Activated T-cell treated with anti-CD3 and anti-CD28 coated beads for 4 hours (primary cell): ENCODE data around the gene IGF1R.

Source experiments
- DNase-seq: peaks from one replicate; pipeline ENCODE4 v3.0.0-alpha.2; 2020

Gene IGF1R

DNA sequence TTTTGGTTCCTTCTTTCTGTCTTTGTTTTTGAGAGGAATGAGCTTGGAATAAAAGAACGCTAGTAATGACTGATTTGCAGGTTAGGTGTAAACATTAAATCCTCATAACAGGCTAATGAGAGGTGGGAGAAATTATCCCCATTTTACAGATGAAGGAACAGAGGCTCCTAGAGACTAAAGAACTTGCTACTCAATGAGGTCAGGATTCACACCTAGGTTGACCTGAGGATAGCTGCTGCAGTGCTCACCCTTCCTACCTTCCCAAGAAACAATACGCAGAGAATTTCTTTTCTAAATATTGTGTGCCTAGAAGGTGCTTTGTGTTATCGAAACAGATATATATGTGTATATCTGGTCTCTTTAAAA is 106.3 kb downstream of the IGF1R start:
- no peak for DNase-seq

DNA sequence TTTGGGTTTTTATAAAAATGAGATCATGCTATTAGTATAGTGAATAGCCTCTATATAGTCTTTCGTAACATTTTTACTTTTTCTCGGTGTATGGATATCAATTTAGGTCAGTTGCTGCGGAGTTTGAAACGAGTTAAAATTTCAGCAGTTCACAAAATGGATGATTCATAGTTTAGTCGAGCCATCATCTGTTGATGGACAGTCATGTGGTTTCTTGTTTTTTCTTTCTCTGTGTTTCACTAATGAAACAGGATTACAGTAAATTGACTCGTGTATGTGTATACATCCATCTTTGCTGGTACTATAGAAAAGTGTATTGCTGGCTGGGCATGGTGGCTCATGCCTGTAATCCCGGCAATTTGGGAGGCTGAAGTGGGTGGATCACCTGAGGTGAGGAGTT is 106.8 kb downstream of the IGF1R start:
- no peak for DNase-seq

DNA sequence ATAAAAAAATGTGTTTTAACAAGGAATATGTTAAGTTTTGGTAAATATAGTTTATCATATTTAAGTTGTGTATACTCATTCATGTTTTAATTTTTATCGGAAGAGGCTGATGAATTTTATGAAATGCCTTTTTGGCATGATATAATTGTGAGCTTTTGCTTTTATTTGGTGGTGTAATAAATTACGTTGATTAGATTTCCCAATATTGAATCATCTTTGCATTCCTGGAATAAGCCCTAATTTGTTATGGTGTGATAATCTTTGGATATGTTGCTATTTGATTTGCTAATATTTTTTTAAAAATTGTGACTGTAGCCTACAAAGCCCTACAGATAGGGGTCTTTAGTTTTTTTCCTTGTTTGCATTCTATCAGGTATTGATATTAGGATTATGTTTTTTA is 107.4 kb downstream of the IGF1R start:
- no peak for DNase-seq

DNA sequence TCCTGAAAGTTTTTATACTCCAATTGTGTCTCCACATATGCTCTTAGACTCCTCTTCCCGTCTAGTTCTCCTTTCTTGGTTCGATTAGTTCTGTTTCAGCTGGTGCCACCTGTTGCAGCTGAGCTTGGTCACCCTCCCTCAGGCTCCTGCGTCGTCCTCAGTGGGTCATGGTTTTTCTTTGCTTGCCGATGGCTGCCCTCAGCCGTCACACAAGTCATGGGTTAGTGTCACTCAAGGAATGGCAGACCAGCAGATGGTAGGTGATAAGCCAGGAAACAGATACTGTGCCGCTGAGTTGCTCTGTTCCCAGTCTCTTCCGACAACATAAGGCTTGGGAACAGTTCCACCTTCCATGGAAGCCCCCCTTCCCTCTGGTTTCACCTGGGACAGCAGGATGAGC is 109.9 kb downstream of the IGF1R start:
- no peak for DNase-seq

DNA sequence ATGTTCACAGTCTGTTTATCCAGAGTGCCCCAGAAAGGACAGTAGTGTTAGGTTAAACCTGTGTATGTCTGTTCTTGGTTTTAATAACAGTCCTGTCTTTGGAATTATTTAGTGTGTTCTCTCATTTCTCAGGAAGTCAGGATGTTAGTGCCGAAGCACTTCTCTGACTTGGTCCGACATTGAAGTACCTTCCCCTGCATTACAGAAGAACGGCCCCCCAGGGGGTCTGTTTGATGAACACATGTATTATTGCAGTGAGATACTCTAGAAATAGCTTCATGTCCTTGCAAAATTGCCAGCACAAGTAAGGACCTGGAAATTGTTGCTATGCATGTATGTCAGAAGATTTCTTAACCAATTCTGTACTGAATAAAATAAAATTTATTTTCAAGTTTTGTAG is 110.9 kb downstream of the IGF1R start:
- DNase-seq, result no peak

DNA sequence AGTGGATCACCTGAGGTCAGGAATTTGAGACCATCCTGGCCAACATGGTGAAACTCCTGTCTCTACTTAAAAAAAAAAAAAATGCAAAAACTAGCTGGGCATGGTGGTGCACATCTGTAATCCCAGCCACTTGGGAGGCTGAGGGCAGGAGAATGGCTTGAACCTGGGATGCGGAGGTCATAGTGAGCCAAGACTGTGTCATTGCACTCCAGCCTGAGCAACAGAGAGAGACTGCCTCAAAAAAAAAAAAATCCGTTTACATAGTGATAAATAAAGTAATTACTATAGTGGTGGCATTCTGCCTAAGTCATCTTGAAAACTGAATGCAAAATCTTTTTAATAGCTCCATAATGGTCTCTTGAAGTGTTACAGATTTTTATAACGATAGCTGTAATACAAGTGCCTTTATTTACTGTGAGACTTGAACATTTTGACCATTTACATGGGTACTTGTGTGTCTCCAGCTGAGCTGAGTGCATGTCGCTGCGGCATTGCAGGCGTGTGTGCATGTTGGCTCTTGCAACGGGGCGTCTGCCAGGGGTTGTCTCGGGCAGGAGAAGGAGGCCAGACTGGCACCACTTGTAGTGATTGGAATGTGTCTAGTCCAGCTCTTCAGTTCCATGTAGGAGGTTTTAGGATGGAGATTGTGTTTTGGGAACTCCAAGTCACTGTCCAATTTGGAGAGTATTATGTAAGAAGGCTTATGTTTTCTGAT is 111.9 kb downstream of the IGF1R start:
- no peak for DNase-seq

DNA sequence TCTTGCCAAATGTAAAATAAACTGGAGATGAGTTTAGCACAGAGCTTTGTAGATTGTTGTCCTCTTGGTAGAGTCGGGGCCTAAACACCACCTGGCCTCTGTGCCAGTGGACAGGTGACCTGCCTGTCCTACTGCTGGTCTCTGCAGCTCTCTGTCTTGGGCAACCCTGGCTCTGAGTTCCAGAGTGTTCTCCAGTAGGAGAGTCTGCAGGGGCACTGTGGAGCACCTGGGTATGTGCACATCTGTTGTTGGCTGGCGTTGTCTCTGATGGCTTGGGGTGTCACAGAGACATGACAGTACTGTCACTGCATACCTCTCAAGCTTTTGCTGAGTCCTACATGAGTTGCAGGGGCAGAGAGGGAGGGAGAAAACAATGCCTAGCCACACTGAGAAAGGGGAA is 112.6 kb downstream of the IGF1R start:
- no peak for DNase-seq

DNA sequence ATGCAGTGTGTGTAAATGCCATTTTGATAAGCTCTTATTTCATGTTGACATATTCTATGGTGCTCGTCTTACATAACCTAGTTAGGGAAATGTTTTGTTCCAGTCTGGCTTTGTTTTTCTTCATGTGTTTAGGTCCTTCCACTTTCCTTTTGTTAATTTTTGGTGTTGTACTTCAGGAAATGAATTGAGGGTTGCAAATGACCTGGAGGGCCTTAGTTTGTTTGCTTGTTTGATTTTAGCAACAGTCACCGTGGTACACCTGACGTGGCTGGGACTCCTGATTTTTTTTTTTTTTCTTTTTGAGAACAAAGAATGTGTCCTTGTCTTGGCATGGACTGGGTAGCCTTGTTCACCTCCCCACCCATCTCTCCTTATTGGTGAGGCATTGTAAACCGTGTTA is 114.8 kb downstream of the IGF1R start:
- no peak for DNase-seq

DNA sequence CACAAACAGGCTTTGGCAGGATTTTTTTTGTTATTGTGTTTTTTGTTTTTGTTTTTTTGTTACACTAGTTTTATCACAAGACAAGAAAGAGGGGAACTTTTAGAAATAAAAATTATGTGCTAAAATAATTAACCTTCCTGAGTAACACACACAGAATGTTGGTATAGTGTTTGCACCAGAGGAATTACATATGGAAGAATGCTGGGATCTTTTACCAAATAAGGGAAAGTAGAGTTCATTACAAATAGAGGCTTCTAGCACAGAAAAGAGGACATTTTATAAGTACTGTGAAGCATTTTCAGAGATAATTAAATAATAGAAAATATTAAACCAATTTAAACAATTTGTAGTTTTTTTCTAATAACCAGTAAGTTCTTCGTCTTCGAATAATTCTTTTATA is 116.0 kb downstream of the IGF1R start:
- no peak for DNase-seq

DNA sequence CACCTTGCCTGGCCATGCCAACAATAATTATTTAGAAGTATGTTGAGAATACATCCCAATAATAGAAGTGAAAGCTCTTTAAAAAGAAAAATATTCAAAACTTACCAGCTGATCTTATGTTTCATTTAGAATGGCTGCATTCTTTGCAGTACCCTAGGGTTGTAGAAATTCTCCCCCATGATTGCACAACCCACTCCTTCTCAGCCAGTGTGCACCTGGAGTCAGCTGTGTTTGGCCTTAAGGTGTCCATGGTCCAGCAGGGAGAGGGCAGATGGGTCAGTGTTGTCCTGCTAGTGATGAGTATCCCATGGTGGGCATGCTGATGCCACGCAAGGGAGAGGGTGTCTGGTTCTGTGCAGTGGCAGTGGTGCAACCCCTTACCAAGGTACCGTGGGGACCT is 117.3 kb downstream of the IGF1R start:
- DNase-seq, result no peak

DNA sequence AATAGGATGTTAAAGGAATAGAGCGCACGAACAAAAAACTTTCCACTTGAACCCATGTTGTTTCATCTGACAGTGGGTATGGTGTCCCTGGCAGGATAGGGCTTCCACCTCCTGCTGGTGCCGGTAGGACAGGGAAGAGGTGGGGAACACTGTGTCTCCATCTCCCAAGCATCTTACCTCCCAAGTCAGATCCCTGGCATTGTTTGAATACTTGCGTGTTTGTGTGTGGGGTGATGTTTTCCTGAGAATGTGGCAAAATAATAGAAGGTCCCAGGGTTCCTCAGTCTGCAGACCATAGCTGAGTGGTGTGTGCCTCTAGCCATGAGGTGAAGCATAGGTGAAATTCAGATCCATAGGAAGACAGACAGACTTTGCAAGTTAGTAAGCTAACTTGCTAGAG is 119.4 kb downstream of the IGF1R start:
- no peak for DNase-seq

DNA sequence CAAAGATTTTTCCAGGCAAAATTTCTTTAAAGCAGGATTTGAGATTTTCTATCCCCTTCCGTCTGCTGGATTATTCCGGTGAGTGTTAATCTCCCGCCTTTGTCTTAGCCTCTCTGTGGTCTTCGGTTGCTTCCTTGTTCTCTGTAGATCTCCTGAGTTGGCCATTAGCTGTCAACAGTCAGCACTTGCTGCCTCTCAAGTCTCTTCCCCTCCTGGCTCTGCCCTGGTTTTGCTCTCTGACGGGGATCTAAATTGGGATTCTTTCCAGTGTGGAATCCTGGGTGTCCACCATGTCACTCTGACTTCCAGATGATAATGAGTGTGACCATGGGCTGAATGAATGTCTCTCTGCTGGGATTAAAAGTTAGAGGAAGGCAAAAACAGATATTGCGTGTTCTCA is 121.5 kb downstream of the IGF1R start:
- DNase-seq, result no peak

DNA sequence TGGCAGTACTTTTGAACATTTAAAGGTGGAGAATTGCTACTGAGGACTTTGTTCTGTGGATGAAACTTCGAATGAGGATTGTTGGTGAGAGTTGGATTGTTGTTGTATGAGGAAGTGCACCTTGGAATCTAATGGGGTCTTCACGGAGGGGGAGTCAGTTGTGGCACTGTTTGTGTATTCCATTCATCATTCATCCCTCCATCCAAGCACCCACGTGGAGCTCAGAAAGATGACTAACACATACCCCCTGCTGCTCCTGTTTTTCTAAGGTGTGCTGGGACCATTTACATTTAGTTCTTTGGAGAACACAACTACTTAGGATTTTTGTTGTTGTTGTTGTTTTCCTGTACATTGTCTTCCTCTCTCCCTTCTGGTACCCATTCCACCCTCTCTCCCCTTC is 122.6 kb downstream of the IGF1R start:
- no peak for DNase-seq

DNA sequence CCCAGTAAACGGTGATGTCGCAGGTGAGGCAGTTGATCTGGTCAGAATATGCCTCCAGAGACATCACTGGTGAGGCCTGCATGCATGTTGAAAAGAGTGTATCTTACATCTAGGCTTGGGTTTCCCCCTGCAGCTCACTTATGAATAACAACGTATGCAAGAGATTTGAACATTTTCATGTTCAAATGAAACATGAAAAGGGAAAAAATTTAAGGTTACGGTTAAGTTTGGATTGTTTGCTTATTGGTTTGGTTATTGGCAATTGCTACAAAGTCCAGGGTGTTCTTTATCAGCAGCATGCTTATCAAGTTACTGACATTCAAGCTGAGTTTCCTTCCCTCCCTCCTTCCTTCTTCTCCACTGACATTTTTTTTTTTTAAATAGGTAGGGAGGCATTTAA is 123.2 kb downstream of the IGF1R start:
- DNase-seq, result no peak

DNA sequence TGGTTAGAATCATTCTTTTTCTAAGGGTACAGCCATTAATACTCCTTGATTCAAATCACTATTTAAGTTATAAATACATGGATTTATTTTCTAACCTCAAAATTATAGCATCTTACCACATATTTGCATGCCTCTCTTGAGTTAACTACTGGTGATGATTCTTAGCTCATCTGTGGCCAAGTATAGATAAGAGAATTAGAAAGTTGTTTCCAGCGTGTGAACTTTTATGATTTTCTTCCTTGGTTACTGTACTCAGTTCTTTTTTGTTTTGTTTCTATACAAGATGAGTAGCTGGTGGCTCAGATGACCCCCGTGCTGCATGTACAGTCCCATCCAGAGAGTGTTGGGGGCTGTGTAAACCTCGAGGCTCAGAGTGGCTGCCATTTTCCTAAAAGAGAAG is 124.6 kb downstream of the IGF1R start:
- no peak for DNase-seq

DNA sequence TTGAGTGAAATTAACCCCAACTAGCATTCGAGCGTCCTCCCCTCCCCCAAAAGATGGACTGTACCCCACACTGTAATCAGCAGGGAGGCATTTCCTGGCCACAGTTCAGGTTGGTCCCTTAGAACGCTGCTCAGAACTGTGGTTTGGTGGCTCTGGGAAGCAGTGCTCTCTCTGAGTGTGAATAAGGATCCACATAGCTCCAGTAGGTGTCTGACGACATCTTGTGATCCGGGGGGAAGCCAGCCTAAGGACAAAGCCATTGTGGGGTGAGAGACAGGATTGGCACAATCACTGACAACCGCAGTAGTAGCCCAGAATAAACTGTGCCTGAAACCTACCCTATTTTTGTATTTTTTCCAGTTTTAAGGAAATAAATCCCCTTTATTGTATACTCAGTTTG is 125.3 kb downstream of the IGF1R start:
- DNase-seq, result no peak

DNA sequence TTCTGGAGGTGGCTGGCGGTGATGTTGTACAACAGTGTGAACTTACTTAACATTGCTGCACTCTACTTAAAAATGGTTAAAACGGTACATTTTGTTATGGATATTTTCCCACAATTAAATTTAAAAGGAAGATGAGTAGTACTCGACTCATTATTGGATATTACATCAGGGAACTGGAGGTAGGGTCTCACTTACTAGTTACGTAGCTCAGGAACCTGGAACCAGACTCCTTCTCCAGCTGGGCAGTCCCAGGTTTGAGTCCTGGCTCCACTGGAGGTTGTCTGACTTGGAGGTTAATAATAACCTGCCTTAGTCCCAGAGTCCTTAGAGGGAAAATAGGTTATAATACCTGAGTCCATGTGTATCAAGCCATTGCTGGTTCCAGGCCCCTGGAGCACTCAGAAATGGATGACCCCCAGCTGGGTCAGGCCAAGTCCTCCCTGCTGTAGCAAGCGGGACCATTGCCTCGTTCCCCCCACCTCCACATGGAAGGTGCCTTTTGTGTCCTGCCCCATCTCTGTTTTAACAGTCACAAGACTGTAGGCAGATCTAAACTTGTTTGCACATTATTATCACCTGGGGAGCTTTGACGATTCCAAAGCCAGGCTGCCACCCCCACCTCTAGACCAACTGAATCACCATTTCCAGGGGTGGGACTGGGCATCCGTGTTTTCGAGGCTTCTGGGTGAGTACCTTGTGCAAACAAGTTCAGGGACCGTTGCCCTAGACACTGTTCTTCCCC is 126.6 kb downstream of the IGF1R start:
- no peak for DNase-seq

DNA sequence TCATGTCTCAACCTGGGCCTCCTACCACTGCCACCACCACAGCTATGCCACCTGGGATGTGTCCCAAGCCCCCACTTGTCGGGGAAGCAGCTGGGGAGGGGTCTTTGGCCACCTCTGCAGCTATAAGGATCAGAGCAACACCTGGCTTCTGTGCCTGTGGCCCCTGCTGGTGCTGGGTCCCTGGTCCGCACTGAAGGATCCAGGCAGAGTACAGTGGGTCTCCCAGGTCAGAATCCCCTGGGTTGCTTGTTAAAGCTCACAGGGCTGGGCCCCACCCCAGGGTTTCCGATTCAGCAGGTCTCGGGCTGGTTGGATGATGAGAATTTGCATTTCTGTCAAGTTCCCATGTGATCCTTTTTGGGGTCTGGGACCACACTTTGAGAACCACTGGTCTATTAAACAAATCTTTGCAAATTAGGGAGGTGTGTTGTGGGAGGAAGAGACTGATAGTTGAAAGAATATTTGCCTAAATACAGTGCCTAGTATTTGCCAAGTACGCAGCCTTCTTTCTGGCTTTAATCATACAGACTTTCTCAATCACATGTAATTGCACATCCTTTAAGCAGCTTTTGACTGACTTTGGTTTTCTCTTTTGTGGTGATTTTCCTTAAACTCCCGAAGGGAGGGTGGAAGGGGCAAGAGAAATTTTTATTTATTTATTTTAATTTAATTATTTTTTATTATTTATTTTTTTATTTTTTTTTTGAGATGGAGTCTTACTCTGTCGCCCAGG is 127.3 kb downstream of the IGF1R start:
- no peak for DNase-seq

DNA sequence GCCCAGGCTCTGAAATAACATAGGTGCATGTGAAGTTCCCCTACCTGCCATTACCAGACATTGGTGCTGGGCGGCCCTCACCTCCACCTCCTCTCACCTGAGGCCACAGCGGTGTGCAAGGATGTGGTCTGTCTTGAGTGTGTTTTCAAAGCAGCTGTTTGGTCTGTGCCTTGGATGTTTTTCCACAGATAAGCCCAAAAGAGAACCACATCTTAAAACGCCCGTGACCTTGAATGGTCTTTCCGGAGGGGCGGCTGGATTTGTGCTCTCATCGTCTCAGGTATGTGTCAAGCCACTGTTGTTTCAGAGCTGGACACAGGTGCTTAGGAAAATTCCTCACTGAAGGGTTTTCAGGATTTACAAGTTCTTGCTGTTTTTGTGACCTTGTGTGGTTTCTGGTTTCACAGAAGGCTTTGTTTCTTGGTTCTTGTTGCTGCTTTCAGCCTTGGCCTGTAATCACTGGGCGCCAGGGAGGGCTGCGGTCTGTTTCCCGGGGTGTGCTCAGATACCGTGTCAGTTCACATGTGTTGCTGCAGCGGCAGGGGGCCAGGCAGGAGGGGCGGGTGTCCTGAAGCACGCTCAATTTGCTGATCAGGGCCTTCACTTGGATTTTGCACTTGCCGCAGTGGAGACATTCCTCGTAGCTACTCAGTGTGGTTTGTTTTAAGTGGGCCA is 128.4 kb downstream of the IGF1R start:
- DNase-seq, result no peak

DNA sequence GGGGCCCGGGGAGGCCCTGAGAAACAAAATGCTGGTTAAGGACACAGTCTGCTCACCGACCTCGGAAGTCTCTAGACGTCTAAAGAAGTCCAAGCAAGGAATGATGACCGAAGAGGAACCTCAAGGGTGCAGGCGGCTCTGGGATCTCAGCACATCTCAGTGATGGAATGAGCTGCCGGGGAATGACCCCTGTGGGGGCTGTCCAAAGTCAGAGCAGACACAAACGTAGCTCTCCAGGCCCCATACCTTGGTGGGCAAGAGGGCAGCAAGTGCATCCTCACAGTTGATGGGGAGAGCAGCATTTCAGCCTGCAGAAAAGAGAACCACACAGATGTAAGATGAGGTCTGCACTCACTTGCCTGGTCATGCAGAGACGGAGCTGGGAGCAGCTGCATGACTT is 129.1 kb downstream of the IGF1R start:
- no peak for DNase-seq

DNA sequence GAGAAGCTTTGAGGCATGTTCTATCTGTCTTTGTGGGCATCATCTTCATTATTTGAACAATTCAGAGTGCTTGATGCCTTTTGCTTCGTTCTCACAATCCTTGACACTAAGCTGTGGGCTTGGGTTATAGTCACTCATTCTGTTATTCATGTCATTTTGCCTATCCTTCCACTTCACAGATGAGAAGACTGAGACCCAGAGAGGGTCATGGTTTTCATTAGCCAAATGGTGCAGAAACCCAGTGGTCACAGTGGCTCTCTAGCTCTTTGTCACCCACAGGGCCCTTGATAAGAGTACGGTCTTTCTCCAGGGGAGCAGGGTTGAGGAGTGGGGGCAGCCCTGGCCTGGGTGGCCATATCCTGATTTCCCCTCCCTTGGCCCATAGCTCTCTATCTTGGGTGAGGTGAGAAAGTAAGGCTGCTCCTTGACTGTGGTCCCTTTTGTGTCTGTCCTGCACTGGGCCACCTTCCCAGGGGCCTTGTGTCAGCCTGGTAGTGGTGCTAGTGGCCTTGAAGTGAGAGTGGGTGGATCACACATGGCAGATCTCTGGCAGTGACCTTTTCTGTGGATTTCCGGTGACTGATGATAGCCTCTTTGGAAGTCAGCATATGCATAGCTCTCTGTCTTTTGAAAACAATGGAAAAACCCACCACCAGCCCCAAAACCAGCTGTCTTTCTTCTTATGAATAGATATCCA is 130.1 kb downstream of the IGF1R start:
- DNase-seq, result no peak

DNA sequence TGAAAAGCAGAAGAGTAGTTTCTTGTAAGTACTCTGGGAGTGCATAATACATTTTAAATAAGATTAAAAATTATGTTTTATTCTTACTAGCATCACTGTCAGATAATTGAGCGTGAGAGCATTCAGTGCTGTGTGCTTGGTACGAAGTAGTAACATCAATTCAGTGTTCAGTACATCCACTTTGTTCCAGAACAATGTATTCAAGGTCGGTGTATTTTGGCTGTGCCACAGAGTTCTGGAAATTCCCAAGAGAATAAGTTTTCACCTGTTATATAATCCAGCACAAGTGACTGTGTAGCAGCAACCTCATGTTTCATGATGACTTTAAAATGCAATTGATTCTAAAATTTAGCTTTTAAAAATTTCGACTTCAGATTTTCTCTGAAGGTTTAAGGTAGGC is 130.6 kb downstream of the IGF1R start:
- no peak for DNase-seq

DNA sequence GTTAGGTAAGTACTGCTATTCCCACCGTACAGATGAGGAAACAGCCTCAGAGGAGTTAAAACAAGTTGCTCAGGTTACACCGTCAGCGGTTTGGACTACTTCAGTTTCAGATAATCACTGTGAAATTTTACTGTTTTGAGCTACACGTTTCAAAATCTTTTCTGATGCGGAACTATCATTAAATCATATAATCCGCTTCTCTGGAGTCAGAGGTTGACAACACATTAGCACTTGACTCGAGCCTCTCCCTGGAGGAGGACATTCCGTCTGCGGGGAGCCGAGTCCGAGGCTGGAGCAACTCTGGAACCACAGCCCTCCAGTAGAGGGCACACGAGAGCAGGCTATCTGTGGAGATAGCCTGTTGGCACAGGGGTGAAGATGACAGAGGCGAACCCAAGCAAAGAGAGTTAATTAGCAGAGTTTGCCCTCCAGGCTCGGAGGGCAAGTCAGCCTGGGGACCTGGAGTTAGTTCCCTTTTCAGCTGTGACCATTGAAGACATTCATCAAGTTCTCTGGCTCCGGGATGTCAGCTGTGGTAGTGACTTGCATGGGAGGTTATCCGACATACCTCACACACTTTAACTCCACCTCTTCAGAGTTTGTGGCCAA is 131.2 kb downstream of the IGF1R start:
- DNase-seq, result peak; percentile 62
